Hematopoietic multipotent progenitor cell treated with erythropoietin and hydrocortisone succinate and interleukin-3 and kit ligand, for 4 days (in vitro differentiated cells): ENCODE results near the gene CDC42EP2.
A peak's percentile ranks its signal among the peaks of the same experiment; 100 is the strongest.

Source experiments
- DNase-seq: peaks from one replicate; pipeline ENCODE4 v3.0.0-alpha.2; 2015

CDC42EP2 gene

GRCh38 chr11:65362320-65362931, 47.8 kb downstream of the CDC42EP2 start:
- peak; percentile 92 for DNase-seq

GRCh38 chr11:65362966-65363365, 48.3 kb downstream of the CDC42EP2 start:
- no peak for DNase-seq

- DNase-seq = no peak
Measured at GRCh38 chr11:65363770-65364169, 49.1 kb downstream of the CDC42EP2 start.

- DNase-seq = peak; percentile 90
Measured at GRCh38 chr11:65366340-65366773, 51.7 kb downstream of the CDC42EP2 start.

GRCh38 chr11:65370659-65371049, 56.0 kb downstream of the CDC42EP2 start:
- no peak for DNase-seq
